ENCODE data around the gene DAP. TPM values are rescaled to one million over a fixed set of nuclear protein-coding genes. Genes with fewer than 3 reads are reported as not detected.
"Not testable (repeated sequence)": the region's sequence is repeated elsewhere in the genome, so short reads cannot be mapped to it uniquely, and the experiment has no call there.

Gene DAP
- total and polyA plus RNA-seq, 9 donors, result 23.4 to 72.6 (median 52.4) TPM

- DNase-seq, result no peak
- Histone ChIP-seq H3K4me1 (ENCODE audit: control insufficient read depth, insufficient read depth, low read length) (no peaks in the 10 kb centered on the region), H3K36me3 (ENCODE audit: control insufficient read depth, insufficient read depth, low read length) (peaks cover 27% of the 10 kb centered on the region), H3K27me3 (ENCODE audit: control insufficient read depth, insufficient read depth, low read length) (no peaks in the 10 kb centered on the region), H3K27ac (ENCODE audit: low read length) (no peak overlapping the region), H3K9me3 (replicated peaks; ENCODE audit: control insufficient read depth, low read depth, low read length) (no peaks in the 10 kb centered on the region), H3K4me3 (ENCODE audit: low read length) (no peak overlapping the region)
- 59% methylated on average over 6 of the region's 8 CpGs for WGBS (ENCODE audit: insufficient coverage)
These were observed 34.0 kb downstream of the DAP start for GRCh38 chr5:10726913-10727517.

GRCh38 chr5:10726179-10726912 lies 34.7 kb downstream of the DAP start:
- Histone ChIP-seq H3K4me1 (ENCODE audit: control insufficient read depth, insufficient read depth, low read length) (no peaks in the 10 kb centered on the region), H3K36me3 (ENCODE audit: control insufficient read depth, insufficient read depth, low read length) (peaks cover 21% of the 10 kb centered on the region), H3K27me3 (ENCODE audit: control insufficient read depth, insufficient read depth, low read length) (no peaks in the 10 kb centered on the region), H3K9me3 (replicated peaks; ENCODE audit: control insufficient read depth, low read depth, low read length) (no peaks in the 10 kb centered on the region), H3K27ac (ENCODE audit: low read length) (no peak overlapping the region), H3K4me3 (ENCODE audit: low read length) (no peak overlapping the region)
- DNase-seq, result no peak
- 88% methylated on average over 6 of the region's 10 CpGs for WGBS (ENCODE audit: insufficient coverage)

- no peak for DNase-seq
- Histone ChIP-seq H3K27ac (ENCODE audit: low read length) (no peak overlapping the region), H3K4me1 (ENCODE audit: control insufficient read depth, insufficient read depth, low read length) (no peaks in the 10 kb centered on the region), H3K9me3 (replicated peaks; ENCODE audit: control insufficient read depth, low read depth, low read length) (no peaks in the 10 kb centered on the region), H3K36me3 (ENCODE audit: control insufficient read depth, insufficient read depth, low read length) (peaks cover 21% of the 10 kb centered on the region), H3K4me3 (ENCODE audit: low read length) (no peak overlapping the region), H3K27me3 (ENCODE audit: control insufficient read depth, insufficient read depth, low read length) (no peaks in the 10 kb centered on the region)
- no CpG with 5 or more reads among the region's 1 CpG for WGBS (ENCODE audit: insufficient coverage)
These were observed 35.4 kb downstream of the DAP start for GRCh38 chr5:10725636-10726035.

- no peak for DNase-seq
- no peak overlapping the region for H3K27ac ChIP-seq (ENCODE audit: low read length)
- no peaks in the 10 kb centered on the region for H3K4me1 ChIP-seq (ENCODE audit: control insufficient read depth, insufficient read depth, low read length)
- H3K36me3 ChIP-seq (ENCODE audit: control insufficient read depth, insufficient read depth, low read length), result peaks cover 25% of the 10 kb centered on the region
- H3K27me3 ChIP-seq (ENCODE audit: control insufficient read depth, insufficient read depth, low read length), result no peaks in the 10 kb centered on the region
- no peaks in the 10 kb centered on the region for H3K9me3 ChIP-seq (replicated peaks; ENCODE audit: control insufficient read depth, low read depth, low read length)
- 90% methylated on average over 8 of the region's 16 CpGs for WGBS (ENCODE audit: insufficient coverage)
- no peak overlapping the region for H3K4me3 ChIP-seq (ENCODE audit: low read length)
These were observed 36.1 kb downstream of the DAP start for GRCh38 chr5:10724781-10725507.

GRCh38 chr5:10723514-10723913 lies 37.5 kb downstream of the DAP start:
- Histone ChIP-seq H3K27me3 (ENCODE audit: control insufficient read depth, insufficient read depth, low read length) (no peaks in the 10 kb centered on the region), H3K4me3 (ENCODE audit: low read length) (no peak overlapping the region), H3K27ac (ENCODE audit: low read length) (no peak overlapping the region), H3K36me3 (ENCODE audit: control insufficient read depth, insufficient read depth, low read length) (peaks cover 29% of the 10 kb centered on the region), H3K9me3 (replicated peaks; ENCODE audit: control insufficient read depth, low read depth, low read length) (no peaks in the 10 kb centered on the region), H3K4me1 (ENCODE audit: control insufficient read depth, insufficient read depth, low read length) (no peaks in the 10 kb centered on the region)
- WGBS (ENCODE audit: insufficient coverage), result no CpG with 5 or more reads among the region's 1 CpG
- no peak for DNase-seq

GRCh38 chr5:10720766-10721165 lies 40.3 kb downstream of the DAP start:
- not testable (repeated sequence) for H3K4me3 ChIP-seq (ENCODE audit: low read length); H3K9me3 ChIP-seq (replicated peaks; ENCODE audit: control insufficient read depth, low read depth, low read length); H3K4me1 ChIP-seq (ENCODE audit: control insufficient read depth, insufficient read depth, low read length); H3K27ac ChIP-seq (ENCODE audit: low read length); DNase-seq; H3K27me3 ChIP-seq (ENCODE audit: control insufficient read depth, insufficient read depth, low read length)
- peaks cover 24% of the 10 kb centered on the region for H3K36me3 ChIP-seq (ENCODE audit: control insufficient read depth, insufficient read depth, low read length)
- WGBS (ENCODE audit: insufficient coverage), result 100% methylated on average over 3 of the region's 4 CpGs

GRCh38 chr5:10719965-10720364 lies 41.1 kb downstream of the DAP start:
- no peaks in the 10 kb centered on the region for H3K27me3 ChIP-seq (ENCODE audit: control insufficient read depth, insufficient read depth, low read length)
- H3K36me3 ChIP-seq (ENCODE audit: control insufficient read depth, insufficient read depth, low read length), result peaks cover 22% of the 10 kb centered on the region
- no peaks in the 10 kb centered on the region for H3K9me3 ChIP-seq (replicated peaks; ENCODE audit: control insufficient read depth, low read depth, low read length)
- no peak for DNase-seq
- no CpG with 5 or more reads among the region's 2 CpGs for WGBS (ENCODE audit: insufficient coverage)
- no peaks in the 10 kb centered on the region for H3K4me1 ChIP-seq (ENCODE audit: control insufficient read depth, insufficient read depth, low read length)
- H3K4me3 ChIP-seq (ENCODE audit: low read length), result no peak overlapping the region
- H3K27ac ChIP-seq (ENCODE audit: low read length), result no peak overlapping the region

- WGBS (ENCODE audit: insufficient coverage), result no CpG with 5 or more reads among the region's 1 CpG
- H3K4me1 ChIP-seq (ENCODE audit: control insufficient read depth, insufficient read depth, low read length); H3K4me3 ChIP-seq (ENCODE audit: low read length); DNase-seq; H3K27ac ChIP-seq (ENCODE audit: low read length); H3K27me3 ChIP-seq (ENCODE audit: control insufficient read depth, insufficient read depth, low read length); H3K9me3 ChIP-seq (replicated peaks; ENCODE audit: control insufficient read depth, low read depth, low read length): not testable (repeated sequence)
- peaks cover 22% of the 10 kb centered on the region for H3K36me3 ChIP-seq (ENCODE audit: control insufficient read depth, insufficient read depth, low read length)
These were observed 42.4 kb downstream of the DAP start for GRCh38 chr5:10718617-10719016.

- H3K4me1 ChIP-seq (ENCODE audit: control insufficient read depth, insufficient read depth, low read length); H3K27me3 ChIP-seq (ENCODE audit: control insufficient read depth, insufficient read depth, low read length); H3K9me3 ChIP-seq (replicated peaks; ENCODE audit: control insufficient read depth, low read depth, low read length); DNase-seq; H3K4me3 ChIP-seq (ENCODE audit: low read length); H3K27ac ChIP-seq (ENCODE audit: low read length): not testable (repeated sequence)
- peaks cover 28% of the 10 kb centered on the region for H3K36me3 ChIP-seq (ENCODE audit: control insufficient read depth, insufficient read depth, low read length)
- WGBS (ENCODE audit: insufficient coverage), result 100% methylated on average over 1 of the region's 3 CpGs
These were observed 44.2 kb downstream of the DAP start for GRCh38 chr5:10716825-10717224.

- no peaks in the 10 kb centered on the region for H3K27me3 ChIP-seq (ENCODE audit: control insufficient read depth, insufficient read depth, low read length)
- no peaks in the 10 kb centered on the region for H3K9me3 ChIP-seq (replicated peaks; ENCODE audit: control insufficient read depth, low read depth, low read length)
- 92% methylated on average over 8 of the region's 9 CpGs for WGBS (ENCODE audit: insufficient coverage)
- H3K4me3 ChIP-seq (ENCODE audit: low read length), result no peak overlapping the region
- no peak for DNase-seq
- peaks cover 26% of the 10 kb centered on the region for H3K36me3 ChIP-seq (ENCODE audit: control insufficient read depth, insufficient read depth, low read length)
- H3K27ac ChIP-seq (ENCODE audit: low read length), result no peak overlapping the region
- H3K4me1 ChIP-seq (ENCODE audit: control insufficient read depth, insufficient read depth, low read length), result no peaks in the 10 kb centered on the region
These were observed 45.3 kb downstream of the DAP start for GRCh38 chr5:10715605-10716290.

Measured in muscle of leg (tissue), 11 donors.